KOPT-K1 (cell line): Measurements from ENCODE around the gene RAB30.
"Not testable (repeated sequence)": the region's sequence is repeated elsewhere in the genome, so short reads cannot be mapped to it uniquely, and the experiment has no call there.

ENCODE experiments used
- H3K27ac ChIP-seq: fragments of 200-600 bp; sonication (generic); 2 replicates; pipeline ENCODE4 v1.5.1; 2016; ENCODE audit warnings: antibody characterized with exemption, mild to moderate bottlenecking, low read depth, low read length; ENCODE audit not compliant: poor library complexity, severe bottlenecking
- H3K36me3 ChIP-seq: fragments of 200-600 bp; sonication (generic); 2 replicates; pipeline ENCODE4 v1.5.1; 2017; ENCODE audit warnings: antibody characterized with exemption, mild to moderate bottlenecking, low read length, moderate library complexity; ENCODE audit not compliant: insufficient read depth
- H3K9me3 ChIP-seq: fragments of 200-600 bp; sonication (generic); 2 replicates; pipeline ENCODE4 v1.5.1; 2017; ENCODE audit warnings: antibody characterized with exemption, low read length, mild to moderate bottlenecking; ENCODE audit not compliant: insufficient read depth, poor library complexity, severe bottlenecking

The RAB30 gene

DNA sequence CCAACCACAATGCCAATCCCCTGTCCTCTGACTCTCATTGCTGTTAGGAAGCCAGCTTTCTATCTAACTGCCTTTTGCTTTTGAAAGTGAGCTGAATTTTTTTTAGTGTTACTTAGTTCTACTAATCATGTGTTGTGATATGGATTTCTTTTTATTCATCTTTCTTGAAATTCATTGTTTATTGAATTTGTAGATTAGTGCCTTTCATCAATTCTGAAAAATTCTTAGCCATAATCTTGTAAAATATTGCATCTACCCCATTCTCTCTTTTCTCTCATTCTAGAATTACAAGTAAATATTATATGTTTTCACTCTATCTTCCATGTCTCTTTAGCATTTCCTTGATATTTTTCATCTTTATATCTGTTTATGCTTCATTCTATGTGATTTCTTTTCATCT lies 122.3 kb downstream of the RAB30 start:
- no peaks in the 10 kb centered on the region for H3K36me3 ChIP-seq

DNA sequence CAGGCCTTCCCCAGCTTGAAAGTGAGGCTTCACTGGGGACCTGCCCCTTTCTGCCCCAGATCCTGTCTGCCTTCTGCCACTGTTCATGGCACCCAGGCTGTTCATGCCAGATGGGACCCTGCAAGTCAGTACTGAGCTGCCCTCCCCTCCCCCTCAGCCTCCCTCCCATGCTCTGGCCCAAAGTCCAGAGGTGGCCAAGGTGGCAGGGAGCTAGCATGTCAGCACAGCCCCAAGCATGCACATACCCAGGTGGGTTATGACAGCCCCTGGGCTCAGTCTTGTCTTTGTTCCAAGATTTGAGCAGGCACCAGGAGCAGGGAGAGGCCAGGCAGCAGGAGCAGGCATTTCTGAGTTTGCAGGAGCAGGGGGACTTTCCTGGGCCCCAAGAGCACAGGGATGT lies 126.0 kb downstream of the RAB30 start:
- no peaks in the 10 kb centered on the region for H3K36me3 ChIP-seq
- H3K27ac ChIP-seq, result no peak overlapping the region
- H3K9me3 ChIP-seq, result no peaks in the 10 kb centered on the region

More for the DNA sequence above, 122.3 kb downstream of the RAB30 start:
- Histone ChIP-seq H3K9me3 (peaks cover 9% of the 10 kb centered on the region), H3K27ac (no peak overlapping the region)

DNA sequence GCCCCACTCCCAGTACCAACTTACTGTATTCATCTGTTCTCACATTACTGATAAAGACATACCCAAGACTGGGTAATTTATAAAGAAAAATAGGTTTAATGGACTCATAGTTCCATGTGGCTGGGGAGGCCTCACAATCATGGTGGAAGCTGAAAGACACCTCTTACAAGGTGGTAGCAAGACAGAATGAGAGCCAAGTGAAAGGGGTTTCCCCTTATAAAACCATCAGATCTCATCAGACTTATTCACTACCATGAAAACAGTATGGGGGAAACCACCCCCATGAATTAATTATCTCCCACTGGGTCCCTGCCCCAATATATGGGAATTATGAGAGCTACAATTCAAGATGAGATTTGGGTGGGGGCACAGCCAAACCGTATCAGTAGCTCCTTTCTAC lies 126.7 kb downstream of the RAB30 start:
- H3K36me3 ChIP-seq, result not testable (repeated sequence)

DNA sequence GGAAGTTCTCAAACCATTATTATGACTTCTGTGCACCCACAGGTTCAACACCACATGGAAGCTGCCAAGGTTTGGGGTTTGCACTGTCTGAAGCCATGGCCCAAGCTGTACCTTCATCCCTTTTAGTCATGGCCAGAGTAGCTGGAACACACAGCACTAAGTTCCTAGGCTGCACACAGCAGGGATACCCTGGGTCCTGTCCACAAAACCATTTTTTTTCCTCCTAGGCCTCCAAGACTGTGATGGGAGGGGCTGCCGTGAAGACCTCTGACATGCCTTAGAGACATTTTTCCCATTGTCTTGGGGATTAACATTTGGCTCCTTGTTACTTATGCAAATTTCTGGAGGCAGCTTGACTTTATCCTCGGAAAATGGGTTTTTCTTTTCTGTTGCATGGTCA lies 127.5 kb downstream of the RAB30 start:
- H3K27ac ChIP-seq, result no peak overlapping the region
- no peaks in the 10 kb centered on the region for H3K36me3 ChIP-seq
- no peaks in the 10 kb centered on the region for H3K9me3 ChIP-seq

More for the DNA sequence above, 126.7 kb downstream of the RAB30 start:
- H3K9me3 ChIP-seq, H3K27ac ChIP-seq: not testable (repeated sequence)

DNA sequence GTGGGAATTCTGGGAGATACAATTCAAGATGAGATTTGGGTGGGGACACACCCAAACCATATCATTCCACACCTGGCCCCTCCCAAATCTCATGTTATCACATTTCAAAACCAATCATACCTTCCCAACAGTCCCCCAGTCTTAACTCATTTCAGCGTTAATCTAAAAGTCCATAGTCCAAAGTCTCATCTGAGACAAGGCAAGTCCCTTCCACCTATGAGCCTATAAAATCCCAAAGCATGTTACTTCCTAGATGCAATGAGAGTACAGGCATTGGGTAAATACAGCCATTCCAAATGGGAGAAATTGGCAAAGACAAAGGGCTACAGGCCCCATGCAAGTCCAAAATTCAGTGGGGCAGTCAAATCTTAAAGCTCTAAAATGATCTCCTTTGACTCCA lies 128.3 kb downstream of the RAB30 start:
- not testable (repeated sequence) for H3K36me3 ChIP-seq, H3K9me3 ChIP-seq, H3K27ac ChIP-seq

DNA sequence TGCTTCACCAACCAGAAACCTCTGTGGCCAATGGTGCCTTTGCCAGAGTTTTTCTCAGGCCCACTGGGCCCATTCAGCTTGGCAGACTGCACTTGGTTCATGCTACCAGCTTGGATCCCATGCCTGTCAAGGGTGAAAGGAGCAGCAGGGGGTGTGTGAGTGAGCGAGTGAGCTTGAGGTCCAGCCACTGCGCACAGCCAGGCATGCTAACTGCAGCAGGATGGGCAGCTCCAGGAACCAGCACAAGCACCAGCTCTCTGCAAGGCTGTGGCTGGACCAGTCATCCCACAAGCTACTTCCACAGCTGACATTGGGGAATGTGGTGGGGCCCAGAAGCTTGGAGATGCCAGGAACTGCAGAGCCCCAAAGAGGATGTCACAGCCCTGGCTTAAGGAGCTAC lies 129.3 kb downstream of the RAB30 start:
- Histone ChIP-seq H3K36me3 (no peaks in the 10 kb centered on the region), H3K9me3 (no peaks in the 10 kb centered on the region), H3K27ac (no peak overlapping the region)

DNA sequence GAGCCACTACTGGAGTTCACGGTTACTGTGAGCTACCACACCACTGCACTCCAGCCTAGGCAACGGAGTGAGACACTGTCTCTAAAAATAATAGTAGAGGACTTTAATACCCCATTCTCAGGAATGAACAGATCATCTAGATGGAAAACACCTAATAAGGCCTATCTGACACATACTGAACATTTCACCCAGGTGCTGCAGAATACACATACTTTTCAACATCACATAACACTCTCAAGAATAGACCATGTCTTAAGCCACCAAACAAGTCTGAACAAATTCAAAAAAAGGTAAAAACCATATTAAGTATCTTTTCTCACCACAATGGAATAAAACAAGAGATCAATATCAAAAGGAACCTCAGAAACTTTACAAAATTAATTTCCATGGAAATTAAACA lies 132.2 kb downstream of the RAB30 start:
- H3K27ac ChIP-seq, result no peak overlapping the region

DNA sequence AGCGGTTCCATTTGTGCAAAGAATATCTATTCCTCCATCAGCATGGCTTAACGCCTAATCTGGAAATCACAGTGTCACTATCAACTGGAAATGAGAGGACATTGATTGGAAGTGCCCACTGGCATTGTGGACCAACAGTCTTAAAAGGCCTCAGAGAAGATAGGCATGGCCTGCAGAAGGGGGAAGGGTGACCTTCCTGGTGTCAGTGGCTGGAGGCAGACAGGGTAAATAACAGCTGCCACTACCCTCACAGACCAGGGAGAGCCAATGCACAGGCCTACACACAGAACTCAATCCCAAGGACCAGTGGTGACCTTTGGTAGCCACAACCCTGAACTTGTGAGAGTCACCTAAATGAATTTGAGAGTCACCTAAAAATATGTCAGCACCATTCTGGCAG lies 134.1 kb downstream of the RAB30 start:
- H3K36me3 ChIP-seq, result peaks cover 32% of the 10 kb centered on the region
- no peak overlapping the region for H3K27ac ChIP-seq
- no peaks in the 10 kb centered on the region for H3K9me3 ChIP-seq

More for the DNA sequence above, 132.2 kb downstream of the RAB30 start:
- H3K36me3 ChIP-seq, result peaks cover 13% of the 10 kb centered on the region
- H3K9me3 ChIP-seq, result no peaks in the 10 kb centered on the region

DNA sequence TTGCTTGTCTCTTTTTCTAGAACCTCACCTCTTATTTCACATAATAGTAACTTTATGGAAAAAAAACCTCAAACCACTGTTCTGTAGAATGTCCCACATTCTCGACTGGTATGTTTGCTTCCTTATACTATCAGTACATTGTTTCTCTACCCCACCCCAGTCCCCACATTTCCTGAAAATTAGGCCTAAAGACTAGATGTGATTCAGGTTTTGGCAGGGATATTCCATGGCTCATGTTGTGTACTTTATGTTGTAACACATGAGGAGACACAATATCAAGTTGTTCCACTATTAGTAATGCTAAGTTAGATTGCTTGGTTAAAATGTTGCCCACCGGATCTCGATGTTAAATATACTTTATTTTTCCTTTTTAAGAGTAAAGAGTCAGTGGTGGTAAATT lies 135.4 kb downstream of the RAB30 start:
- Histone ChIP-seq H3K36me3 (peaks cover 45% of the 10 kb centered on the region), H3K27ac (no peak overlapping the region), H3K9me3 (no peaks in the 10 kb centered on the region)

DNA sequence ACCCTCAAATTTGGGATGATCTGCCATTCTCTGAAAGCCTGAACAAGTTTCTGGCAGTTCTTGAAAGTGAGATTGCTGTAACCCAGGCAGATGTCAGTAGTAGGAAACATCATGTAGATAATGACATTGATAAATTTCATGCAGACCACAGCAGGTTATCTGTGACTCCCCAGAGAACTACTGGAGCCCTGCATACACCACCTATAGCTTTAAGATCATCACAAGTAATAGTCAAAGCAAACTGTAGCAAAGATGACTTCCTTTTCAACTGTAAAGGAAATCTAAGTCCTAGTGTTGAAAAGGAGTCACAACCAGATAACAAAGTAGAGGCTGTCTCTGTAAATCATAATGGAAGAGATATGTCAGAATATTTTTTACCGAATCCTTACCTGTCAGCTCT lies 139.1 kb downstream of the RAB30 start:
- H3K36me3 ChIP-seq, result peaks cover 63% of the 10 kb centered on the region
- H3K9me3 ChIP-seq, result no peaks in the 10 kb centered on the region
- H3K27ac ChIP-seq, result peak overlapping the region; percentile 35

DNA sequence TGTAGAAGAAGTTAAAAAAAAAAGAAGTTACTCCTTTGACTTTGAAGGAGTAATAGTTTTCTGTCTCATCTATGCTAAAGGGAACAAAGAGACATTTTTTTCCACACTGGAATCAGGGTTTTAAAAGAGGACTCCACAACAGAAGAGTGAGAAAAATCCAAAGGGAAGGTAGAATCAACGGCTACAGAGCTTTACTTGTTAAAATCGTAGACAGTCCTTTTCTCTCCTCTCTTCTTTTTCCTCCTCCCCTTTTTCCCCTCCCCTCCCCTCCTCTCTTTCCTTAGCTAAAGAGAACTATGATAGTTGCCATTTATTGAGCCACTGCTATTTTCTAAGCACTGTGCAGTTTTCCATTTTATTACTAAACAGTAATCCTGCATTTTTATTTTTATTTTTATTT lies 141.0 kb downstream of the RAB30 start:
- no peak overlapping the region for H3K27ac ChIP-seq
- H3K36me3 ChIP-seq, result peaks cover 67% of the 10 kb centered on the region
- H3K9me3 ChIP-seq, result no peaks in the 10 kb centered on the region

DNA sequence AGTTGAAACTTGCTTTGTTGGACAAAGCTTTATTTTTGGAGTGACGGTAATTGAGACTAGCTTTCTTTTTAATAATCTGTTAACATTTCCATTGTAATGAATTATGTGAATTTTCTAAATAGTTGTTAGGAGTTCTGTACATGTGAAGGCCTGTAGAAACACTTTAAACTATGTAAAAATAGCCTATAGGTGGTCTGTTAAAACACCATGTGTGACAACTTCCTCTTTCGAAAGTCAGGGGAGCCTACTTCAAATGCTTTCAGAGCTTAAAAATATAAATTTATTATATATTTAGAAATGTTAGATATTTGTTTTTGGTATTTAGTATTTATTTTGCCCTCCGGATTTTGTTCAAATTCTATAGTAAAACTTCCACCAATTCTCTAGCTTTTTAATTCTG lies 141.5 kb downstream of the RAB30 start:
- no peak overlapping the region for H3K27ac ChIP-seq
- H3K9me3 ChIP-seq, result no peaks in the 10 kb centered on the region
- H3K36me3 ChIP-seq, result peaks cover 64% of the 10 kb centered on the region

DNA sequence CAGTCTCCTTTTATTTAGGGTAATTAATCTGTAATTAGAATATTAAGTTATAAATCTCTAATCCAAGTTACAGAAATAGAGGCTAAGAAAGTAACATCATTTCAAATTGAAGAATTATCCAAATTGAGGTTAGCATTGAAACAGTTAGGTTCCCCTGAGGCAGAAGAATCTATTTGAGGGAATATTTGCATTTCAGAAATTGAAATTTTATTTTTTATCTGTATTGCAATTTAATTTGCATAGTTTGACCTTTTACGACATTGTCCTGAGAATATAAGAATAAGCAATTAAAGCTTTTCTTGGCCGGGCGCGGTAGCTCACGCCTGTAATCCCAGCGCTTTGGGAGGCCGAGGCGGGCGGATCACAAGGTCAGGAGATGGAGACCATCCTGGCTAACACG lies 142.6 kb downstream of the RAB30 start:
- H3K27ac ChIP-seq, result no peak overlapping the region

DNA sequence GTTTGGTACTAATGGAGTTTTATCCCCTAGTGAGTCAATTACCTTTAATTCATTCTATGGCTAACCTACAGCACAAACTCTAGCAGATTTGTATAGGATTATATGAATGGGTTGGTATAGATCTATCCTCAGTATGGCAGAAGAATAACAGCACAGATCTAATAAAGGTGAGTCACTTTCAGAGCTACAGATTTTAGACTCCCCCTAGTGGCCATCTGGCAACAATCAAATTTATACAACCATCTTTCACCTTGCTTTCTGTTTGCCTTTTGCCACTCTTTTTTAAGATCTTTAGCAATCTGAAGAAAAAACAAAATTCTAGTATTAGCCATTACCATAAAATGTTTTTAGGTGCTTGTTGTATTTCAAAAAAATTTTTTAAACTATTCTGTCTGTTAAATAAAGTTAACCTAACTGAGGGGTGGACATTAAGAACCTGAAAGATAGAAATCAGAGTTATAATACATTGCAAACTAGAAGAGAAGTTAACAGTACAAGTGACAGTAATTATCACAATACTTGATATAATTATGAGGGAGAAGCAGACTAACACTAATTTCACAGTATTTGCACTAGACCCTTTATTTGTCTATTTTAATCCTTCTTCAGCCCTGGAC lies 144.3 kb downstream of the RAB30 start:
- peaks cover 64% of the 10 kb centered on the region for H3K36me3 ChIP-seq
- H3K27ac ChIP-seq, result no peak overlapping the region

More for the DNA sequence above, 142.6 kb downstream of the RAB30 start:
- H3K36me3 ChIP-seq, result peaks cover 64% of the 10 kb centered on the region
- H3K9me3 ChIP-seq, result no peaks in the 10 kb centered on the region

DNA sequence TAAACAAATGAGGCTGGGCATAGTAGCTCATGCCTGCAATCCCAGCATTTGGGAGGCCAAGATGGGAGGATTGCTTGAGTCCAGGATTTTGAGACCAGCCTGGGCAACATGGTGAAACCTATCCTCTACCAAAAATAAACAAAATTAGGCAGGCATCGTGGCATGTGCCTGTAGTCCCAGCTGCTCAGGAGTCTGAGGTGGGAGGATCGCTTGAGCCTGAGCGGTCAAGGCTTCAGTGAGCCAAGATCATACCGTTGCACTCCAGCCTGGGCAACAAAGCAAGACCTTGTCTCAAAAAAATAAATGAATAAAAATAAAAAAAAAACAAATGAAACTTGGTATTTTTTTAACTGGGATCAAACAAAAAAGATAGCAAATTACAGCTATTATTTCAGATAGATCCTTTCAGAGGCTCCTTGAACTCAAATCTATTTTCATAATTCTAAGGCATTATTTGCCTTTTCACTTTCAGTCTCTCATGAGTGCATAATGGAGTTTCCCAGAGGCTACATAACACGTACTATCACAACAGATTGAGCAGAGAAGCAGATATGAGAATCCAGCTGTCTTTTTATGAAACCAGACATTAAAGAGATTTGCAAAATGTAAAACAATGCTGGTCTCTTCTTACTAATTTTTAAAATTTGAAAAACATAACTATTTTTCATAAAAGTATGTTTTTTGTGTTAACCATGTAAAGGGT lies 147.0 kb downstream of the RAB30 start:
- Histone ChIP-seq H3K36me3 (peaks cover 56% of the 10 kb centered on the region), H3K27ac (no peak overlapping the region), H3K9me3 (peaks cover 1% of the 10 kb centered on the region)

More for the DNA sequence above, 144.3 kb downstream of the RAB30 start:
- no peaks in the 10 kb centered on the region for H3K9me3 ChIP-seq
